HepG2 (cell line): ENCODE measurements around the gene DNM3. TPM values are rescaled to one million over a fixed set of nuclear protein-coding genes. Genes with fewer than 3 reads are reported as not detected.

Experiments
- ATAC-seq: fragments of 200-7000 bp; cut with Tn5 transposase; 3 replicates; pipeline ENCODE4 v1.9.1; 2020; ENCODE audit warnings: mild to moderate bottlenecking, moderate library complexity
- BruUV-seq: library from RNA; stranded (reverse); fragments of 400-500 nt; replicated peaks from 2 replicates; lab custom pipeline; 2021; lab: Mats Ljungman, UMichigan
- CTCF ChIA-PET: fragments of 300-600 bp; formaldehyde crosslinking; extraction: SDS; loops from one replicate; lab custom pipeline; 2021; ENCODE audit warnings: low total read pairs, inconsistent platforms, low intra/inter-chr PET ratio; lab: Yijun Ruan, JAX
- POLR2A ChIA-PET: fragments of 350-600 bp; sonication (Branson Sonifier 250); formaldehyde crosslinking; loops from one replicate; lab custom pipeline; 2020; ENCODE audit warnings: antibody characterized with exemption, inconsistent platforms; lab: Yijun Ruan, JAX
- DNase-seq: peaks from one replicate; pipeline ENCODE4 v3.0.0-alpha.2; 2015; ENCODE audit warnings: low spot score
- FAIRE-seq: peaks from 3 replicates; lab custom pipeline; 2011; peaks lifted over from hg19 to GRCh38; lab: Jason Lieb, UNC
- H2AFZ ChIP-seq: one replicate; pipeline ENCODE4 v1.6.1; 2011; ENCODE audit warnings: low read length, inconsistent platforms
- H3K27ac ChIP-seq: fragments of 300-600 bp; 3 replicates; pipeline ENCODE4 v1.8.0; 2011; ENCODE audit warnings: mixed run types, mild to moderate bottlenecking, mixed read lengths, low read length, inconsistent platforms; ENCODE audit not compliant: insufficient read depth; ENCODE audit errors: extremely low read length
- H3K27me3 ChIP-seq, 2 experiments: fragments of 200-600 bp in 1 of 2; 2 replicates in 1 of 2; 3 replicates in 1 of 2; pipeline versions ENCODE4 v1.6.0 to v1.8.0; 2011; ENCODE audit warnings: low read length in 2 of 2, mild to moderate bottlenecking in 2 of 2, moderate library complexity in 2 of 2, inconsistent platforms in 1 of 2; ENCODE audit not compliant: insufficient read depth in 2 of 2, control insufficient read depth in 1 of 2
- H3K36me3 ChIP-seq, 2 experiments: fragments of 200-600 bp in 1 of 2; replicated peaks in 1 of 2; 2 replicates in 1 of 2; 3 replicates in 1 of 2; pipeline versions ENCODE4 v1.5.1 to v1.8.0; 2011; ENCODE audit warnings: low read length in 2 of 2, inconsistent platforms in 1 of 2; ENCODE audit not compliant: insufficient read depth in 2 of 2, control insufficient read depth in 1 of 2
- H3K4me1 ChIP-seq: 2 replicates; pipeline ENCODE4 v1.5.1; 2012; ENCODE audit warnings: low read length, inconsistent platforms; ENCODE audit not compliant: insufficient read depth
- H3K4me2 ChIP-seq: 2 replicates; pipeline ENCODE4 v1.6.0; 2011; ENCODE audit warnings: low read depth, low read length, inconsistent platforms
- H3K4me3 ChIP-seq, 3 experiments: fragments of 200-600 bp in 1 of 3; sonication (generic), shearing (Covaris generic) in 1 of 3; replicated peaks in 1 of 3; 2 replicates each; pipeline ENCODE4 v1.5.1; 2011 to 2016; ENCODE audit warnings: low read length in 3 of 3, inconsistent platforms in 2 of 3, low read depth in 2 of 3, mild to moderate bottlenecking in 2 of 3, control low read depth in 1 of 3, mixed read lengths in 1 of 3; ENCODE audit not compliant: insufficient read depth in 1 of 3
- H3K79me2 ChIP-seq: one replicate; pipeline ENCODE4 v1.6.1; 2011; ENCODE audit warnings: low read length, inconsistent platforms; ENCODE audit not compliant: insufficient read depth
- H3K9ac ChIP-seq: 2 replicates; pipeline ENCODE4 v1.6.0; 2011; ENCODE audit warnings: mild to moderate bottlenecking, low read depth, low read length, inconsistent platforms; ENCODE audit not compliant: insufficient read depth
- H3K9me3 ChIP-seq: 2 replicates; pipeline ENCODE4 v1.5.1; 2012; ENCODE audit warnings: mild to moderate bottlenecking, low read length
- H4K20me1 ChIP-seq: 2 replicates; pipeline ENCODE4 v1.6.0; 2011; ENCODE audit warnings: inconsistent platforms, mild to moderate bottlenecking, low read length, moderate library complexity; ENCODE audit not compliant: insufficient read depth
- HDAC1 ChIP-seq: sonication (generic); formaldehyde crosslinking; IDR thresholded peaks from 2 replicates; pipeline ENCODE4 v1.5.1; 2020; ENCODE audit warnings: mild to moderate bottlenecking, missing genetic modification reagents
- MAF1 ChIP-seq: sonication (generic); formaldehyde crosslinking; IDR thresholded peaks from 2 replicates; pipeline ENCODE4 v1.5.0; 2020; ENCODE audit warnings: missing genetic modification reagents, borderline replicate concordance
- MED8 ChIP-seq: sonication (generic); formaldehyde crosslinking; IDR thresholded peaks from 2 replicates; pipeline ENCODE4 v1.8.1; 2023; ENCODE audit warnings: mild to moderate bottlenecking, missing genetic modification reagents; ENCODE audit not compliant: insufficient replicate concordance
- MTF1 ChIP-seq: sonication (generic); formaldehyde crosslinking; IDR thresholded peaks from 2 replicates; pipeline ENCODE4 v1.5.0; 2020; ENCODE audit warnings: missing genetic modification reagents
- NBN ChIP-seq: fragments of 450-650 bp; conservative IDR thresholded peaks from 2 replicates; pipeline ENCODE4 v1.6.1; 2017
- TOPORS ChIP-seq: sonication (generic); formaldehyde crosslinking; IDR thresholded peaks from 2 replicates; pipeline ENCODE4 v1.8.0; 2023; ENCODE audit warnings: mild to moderate bottlenecking, missing genetic modification reagents
- ZBTB7B ChIP-seq: sonication (generic); formaldehyde crosslinking; IDR thresholded peaks from 2 replicates; pipeline ENCODE4 v1.4.0; 2020; ENCODE audit warnings: missing genetic modification reagents
- ZNF460 ChIP-seq: sonication (generic); formaldehyde crosslinking; IDR thresholded peaks from 2 replicates; pipeline ENCODE4 v1.5.1; 2020; ENCODE audit warnings: missing genetic modification reagents, mild to moderate bottlenecking, borderline replicate concordance
- ZNF878 ChIP-seq: sonication (generic); formaldehyde crosslinking; IDR thresholded peaks from 2 replicates; pipeline ENCODE4 v1.8.1; 2023; ENCODE audit warnings: mild to moderate bottlenecking, missing genetic modification reagents, moderate library complexity
- in situ Hi-C: cut with HindIII; loops from 2 replicates; pipeline ENCODE4 v1.10.0; 2017; ENCODE audit warnings: low pct_unique_long_range_greater_than_20kb; ENCODE audit not compliant: extremely low pct_ligation_motif_present
- intact Hi-C: fragments of 100-400 bp; cut with micrococcal nuclease; formaldehyde crosslinking; loops from one replicate; pipeline ENCODE4 v1.10.0; 2022; ENCODE audit not compliant: unreplicated experiment
- polyA plus RNA-seq, 8 experiments: library from polyadenylated mRNA; depleted of rRNA in 3 of 8; stranded (reverse) in 7 of 8; unstranded in 1 of 8; fragments of >200 nt; fragmentation: Illumina TruSeq in 4 of 8; extraction: Trizol in 4 of 8; gene quantifications; 2 replicates each; pipeline versions ENCODE4 v1.2.1 to v1.2.3, GENCODE V29; 2011 to 2016; ENCODE audit warnings: low read depth in 4 of 8, missing spikeins in 1 of 8, mixed read lengths in 1 of 8; ENCODE audit not compliant: insufficient read depth in 1 of 8
- total RNA-seq, 5 experiments: library from RNA; depleted of rRNA; stranded (reverse); fragments of >200 nt; fragmentation: Illumina TruSeq; extraction: Trizol; gene quantifications; 2 replicates each; pipeline ENCODE4 v1.2.3, GENCODE V29; 2016; ENCODE audit warnings: low read depth in 1 of 5
- TF ChIP-seq, protein P1 (sequence below): sonication (generic); formaldehyde crosslinking; IDR thresholded peaks from 2 replicates; pipeline ENCODE4 v1.5.1; 2020; ENCODE audit warnings: missing genetic modification reagents, mild to moderate bottlenecking, borderline replicate concordance
- TF ChIP-seq, protein P2 (sequence below): sonication (generic); formaldehyde crosslinking; IDR thresholded peaks from 2 replicates; pipeline ENCODE4 v1.8.1; 2023; ENCODE audit warnings: mild to moderate bottlenecking, inconsistent platforms, moderate library complexity, missing genetic modification reagents, borderline replicate concordance
- TF ChIP-seq, protein P3 (sequence below): IDR thresholded peaks from 2 replicates; pipeline ENCODE4 v1.6.1; 2016; ENCODE audit warnings: control low read depth
- TF ChIP-seq, protein P4 (sequence below): fragments of 450-650 bp; IDR thresholded peaks from 2 replicates; pipeline ENCODE4 v1.6.1; 2017
- TF ChIP-seq, protein P5 (sequence below): IDR thresholded peaks from 2 replicates; pipeline ENCODE4 v1.6.1; 2012; ENCODE audit warnings: low read depth, low read length, improper control_type of control experiment
- TF ChIP-seq, protein P6 (sequence below): sonication (generic); formaldehyde crosslinking; IDR thresholded peaks from 2 replicates; pipeline ENCODE4 v1.5.0; 2020; ENCODE audit warnings: missing genetic modification reagents

Gene DNM3
- total and polyA plus RNA-seq, 2 of the 13 experiments (the other 11 are each of a cell fraction or from before 2014, with no cell fraction given), result 0.05 TPM; not detected in 1

DNA sequence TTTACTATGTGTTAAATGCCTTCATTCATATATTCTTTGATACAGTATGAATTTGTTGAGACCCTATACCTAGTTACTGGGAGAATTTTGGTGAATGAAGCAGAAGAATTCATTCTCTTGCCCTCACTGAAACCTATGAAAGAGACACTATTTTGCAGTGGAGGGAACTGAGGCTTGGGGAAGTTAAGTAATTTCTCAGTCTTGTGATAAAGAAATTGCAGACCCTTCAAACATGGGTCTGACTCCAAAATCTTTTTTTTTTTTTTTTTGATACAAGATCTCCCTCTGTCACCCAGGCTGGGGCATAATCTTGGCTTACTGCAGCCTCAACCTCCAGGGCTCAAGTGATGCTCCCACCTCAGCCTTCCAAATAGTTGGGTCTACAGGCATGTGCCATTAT is 132.1 kb downstream of the DNM3 start (continued):
- TF ChIP-seq MED8 (CRISPR knock-in tag), result no peak
- TF ChIP-seq, protein P1, sequence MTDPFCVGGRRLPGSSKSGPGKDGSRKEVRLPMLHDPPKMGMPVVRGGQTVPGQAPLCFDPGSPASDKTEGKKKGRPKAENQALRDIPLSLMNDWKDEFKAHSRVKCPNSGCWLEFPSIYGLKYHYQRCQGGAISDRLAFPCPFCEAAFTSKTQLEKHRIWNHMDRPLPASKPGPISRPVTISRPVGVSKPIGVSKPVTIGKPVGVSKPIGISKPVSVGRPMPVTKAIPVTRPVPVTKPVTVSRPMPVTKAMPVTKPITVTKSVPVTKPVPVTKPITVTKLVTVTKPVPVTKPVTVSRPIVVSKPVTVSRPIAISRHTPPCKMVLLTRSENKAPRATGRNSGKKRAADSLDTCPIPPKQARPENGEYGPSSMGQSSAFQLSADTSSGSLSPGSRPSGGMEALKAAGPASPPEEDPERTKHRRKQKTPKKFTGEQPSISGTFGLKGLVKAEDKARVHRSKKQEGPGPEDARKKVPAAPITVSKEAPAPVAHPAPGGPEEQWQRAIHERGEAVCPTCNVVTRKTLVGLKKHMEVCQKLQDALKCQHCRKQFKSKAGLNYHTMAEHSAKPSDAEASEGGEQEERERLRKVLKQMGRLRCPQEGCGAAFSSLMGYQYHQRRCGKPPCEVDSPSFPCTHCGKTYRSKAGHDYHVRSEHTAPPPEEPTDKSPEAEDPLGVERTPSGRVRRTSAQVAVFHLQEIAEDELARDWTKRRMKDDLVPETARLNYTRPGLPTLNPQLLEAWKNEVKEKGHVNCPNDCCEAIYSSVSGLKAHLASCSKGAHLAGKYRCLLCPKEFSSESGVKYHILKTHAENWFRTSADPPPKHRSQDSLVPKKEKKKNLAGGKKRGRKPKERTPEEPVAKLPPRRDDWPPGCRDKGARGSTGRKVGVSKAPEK (CRISPR knock-in tag), result no peak

DNA sequence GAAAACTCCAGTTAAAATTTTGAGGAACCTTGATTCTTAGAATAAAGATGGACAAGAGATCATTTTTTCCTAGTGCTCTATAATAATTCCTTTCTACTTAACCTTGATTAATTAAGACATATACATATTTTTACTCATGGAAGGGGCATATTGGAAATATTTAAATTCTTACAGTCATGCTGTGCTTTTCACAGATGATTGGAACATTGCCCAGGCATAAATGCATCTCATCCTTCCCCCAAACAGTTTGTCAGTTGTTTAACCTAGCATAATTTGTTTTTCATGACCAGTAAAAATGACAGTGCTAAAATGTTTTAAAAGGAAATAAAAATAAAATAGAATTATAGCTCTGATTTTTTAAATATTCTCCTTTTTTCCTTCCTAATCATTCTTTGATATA is 140.0 kb downstream of the DNM3 start:
- H3K4me2 ChIP-seq, result no peak overlapping the region
- H3K27ac ChIP-seq, result no peak overlapping the region
- BruUV-seq, result no TSS peak
- no peak overlapping the region for H3K9ac ChIP-seq
- H3K9me3 ChIP-seq, result no peaks in the 10 kb centered on the region
- H3K4me1 ChIP-seq, result no peaks in the 10 kb centered on the region
- no peak overlapping the region for H3K4me3 ChIP-seq
- H3K27me3 ChIP-seq, result no peaks in the 10 kb centered on the region
- no peaks in the 10 kb centered on the region for H3K79me2 ChIP-seq
- no peak overlapping the region for H2AFZ ChIP-seq
- no peak for DNase-seq
- CTCF ChIA-PET, result no interaction called here
- intact Hi-C loops (no loop called here), in situ Hi-C loops (loop anchor here (5.0 to 10.0 kb wide), 2 partner anchors 179 to 337 kb away; no protein-coding TSS in a partner anchor)
- ATAC-seq, result no peak
- FAIRE-seq, result no peak
- POLR2A ChIA-PET, result no interaction called here
- H3K36me3 ChIP-seq, result no peaks in the 10 kb centered on the region
- no peaks in the 10 kb centered on the region for H4K20me1 ChIP-seq
- TF ChIP-seq ZNF878 (CRISPR knock-in tag) (no peak), NBN (no peak), HDAC1 (no peak), MAF1 (no peak), ZNF460 (no peak), TOPORS (no peak), MTF1 (CRISPR knock-in tag) (no peak), ZBTB7B (CRISPR knock-in tag) (no peak)
- TF ChIP-seq, protein P2, sequence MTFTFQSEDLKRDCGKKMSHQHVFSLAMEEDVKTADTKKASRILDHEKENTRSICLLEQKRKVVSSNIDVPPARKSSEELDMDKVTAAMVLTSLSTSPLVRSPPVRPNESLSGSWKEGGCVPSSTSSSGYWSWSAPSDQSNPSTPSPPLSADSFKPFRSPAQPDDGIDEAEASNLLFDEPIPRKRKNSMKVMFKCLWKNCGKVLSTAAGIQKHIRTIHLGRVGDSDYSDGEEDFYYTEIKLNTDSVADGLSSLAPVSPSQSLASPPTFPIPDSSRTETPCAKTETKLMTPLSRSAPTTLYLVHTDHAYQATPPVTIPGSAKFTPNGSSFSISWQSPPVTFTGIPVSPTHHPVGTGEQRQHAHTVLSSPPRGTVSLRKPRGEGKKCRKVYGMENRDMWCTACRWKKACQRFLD (CRISPR knock-in tag), result no peak
- TF ChIP-seq, protein P3, sequence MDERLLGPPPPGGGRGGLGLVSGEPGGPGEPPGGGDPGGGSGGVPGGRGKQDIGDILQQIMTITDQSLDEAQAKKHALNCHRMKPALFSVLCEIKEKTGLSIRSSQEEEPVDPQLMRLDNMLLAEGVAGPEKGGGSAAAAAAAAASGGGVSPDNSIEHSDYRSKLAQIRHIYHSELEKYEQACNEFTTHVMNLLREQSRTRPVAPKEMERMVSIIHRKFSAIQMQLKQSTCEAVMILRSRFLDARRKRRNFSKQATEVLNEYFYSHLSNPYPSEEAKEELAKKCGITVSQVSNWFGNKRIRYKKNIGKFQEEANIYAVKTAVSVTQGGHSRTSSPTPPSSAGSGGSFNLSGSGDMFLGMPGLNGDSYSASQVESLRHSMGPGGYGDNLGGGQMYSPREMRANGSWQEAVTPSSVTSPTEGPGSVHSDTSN (CRISPR knock-in tag), result no peak
- TF ChIP-seq, protein P4, sequence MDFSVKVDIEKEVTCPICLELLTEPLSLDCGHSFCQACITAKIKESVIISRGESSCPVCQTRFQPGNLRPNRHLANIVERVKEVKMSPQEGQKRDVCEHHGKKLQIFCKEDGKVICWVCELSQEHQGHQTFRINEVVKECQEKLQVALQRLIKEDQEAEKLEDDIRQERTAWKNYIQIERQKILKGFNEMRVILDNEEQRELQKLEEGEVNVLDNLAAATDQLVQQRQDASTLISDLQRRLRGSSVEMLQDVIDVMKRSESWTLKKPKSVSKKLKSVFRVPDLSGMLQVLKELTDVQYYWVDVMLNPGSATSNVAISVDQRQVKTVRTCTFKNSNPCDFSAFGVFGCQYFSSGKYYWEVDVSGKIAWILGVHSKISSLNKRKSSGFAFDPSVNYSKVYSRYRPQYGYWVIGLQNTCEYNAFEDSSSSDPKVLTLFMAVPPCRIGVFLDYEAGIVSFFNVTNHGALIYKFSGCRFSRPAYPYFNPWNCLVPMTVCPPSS, result no peak
- TF ChIP-seq, protein P5, sequence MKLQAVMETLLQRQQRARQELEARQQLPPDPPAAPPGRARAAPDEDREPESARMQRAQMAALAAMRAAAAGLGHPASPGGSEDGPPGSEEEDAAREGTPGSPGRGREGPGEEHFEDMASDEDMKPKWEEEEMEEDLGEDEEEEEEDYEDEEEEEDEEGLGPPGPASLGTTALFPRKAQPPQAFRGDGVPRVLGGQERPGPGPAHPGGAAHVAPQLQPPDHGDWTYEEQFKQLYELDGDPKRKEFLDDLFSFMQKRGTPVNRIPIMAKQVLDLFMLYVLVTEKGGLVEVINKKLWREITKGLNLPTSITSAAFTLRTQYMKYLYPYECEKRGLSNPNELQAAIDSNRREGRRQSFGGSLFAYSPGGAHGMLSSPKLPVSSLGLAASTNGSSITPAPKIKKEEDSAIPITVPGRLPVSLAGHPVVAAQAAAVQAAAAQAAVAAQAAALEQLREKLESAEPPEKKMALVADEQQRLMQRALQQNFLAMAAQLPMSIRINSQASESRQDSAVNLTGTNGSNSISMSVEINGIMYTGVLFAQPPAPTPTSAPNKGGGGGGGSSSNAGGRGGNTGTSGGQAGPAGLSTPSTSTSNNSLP, result no peak
- TF ChIP-seq, protein P6, sequence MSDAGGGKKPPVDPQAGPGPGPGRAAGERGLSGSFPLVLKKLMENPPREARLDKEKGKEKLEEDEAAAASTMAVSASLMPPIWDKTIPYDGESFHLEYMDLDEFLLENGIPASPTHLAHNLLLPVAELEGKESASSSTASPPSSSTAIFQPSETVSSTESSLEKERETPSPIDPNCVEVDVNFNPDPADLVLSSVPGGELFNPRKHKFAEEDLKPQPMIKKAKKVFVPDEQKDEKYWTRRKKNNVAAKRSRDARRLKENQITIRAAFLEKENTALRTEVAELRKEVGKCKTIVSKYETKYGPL (CRISPR knock-in tag), result no peak
